ENCODE results near the gene LRCH2.
"Not testable (repeated sequence)": the region's sequence is repeated elsewhere in the genome, so short reads cannot be mapped to it uniquely, and the experiment has no call there.

LRCH2 gene

GRCh38 chrX:115209547-115209946, 24.3 kb downstream of the LRCH2 start:
- not testable (repeated sequence) for DNase-seq

GRCh38 chrX:115204040-115204439, 29.9 kb downstream of the LRCH2 start:
- no peak for DNase-seq

GRCh38 chrX:115192244-115192700, 41.6 kb downstream of the LRCH2 start:
- DNase-seq, result no peak

GRCh38 chrX:115191490-115192243, 42.2 kb downstream of the LRCH2 start:
- no peak for DNase-seq

DNA sequence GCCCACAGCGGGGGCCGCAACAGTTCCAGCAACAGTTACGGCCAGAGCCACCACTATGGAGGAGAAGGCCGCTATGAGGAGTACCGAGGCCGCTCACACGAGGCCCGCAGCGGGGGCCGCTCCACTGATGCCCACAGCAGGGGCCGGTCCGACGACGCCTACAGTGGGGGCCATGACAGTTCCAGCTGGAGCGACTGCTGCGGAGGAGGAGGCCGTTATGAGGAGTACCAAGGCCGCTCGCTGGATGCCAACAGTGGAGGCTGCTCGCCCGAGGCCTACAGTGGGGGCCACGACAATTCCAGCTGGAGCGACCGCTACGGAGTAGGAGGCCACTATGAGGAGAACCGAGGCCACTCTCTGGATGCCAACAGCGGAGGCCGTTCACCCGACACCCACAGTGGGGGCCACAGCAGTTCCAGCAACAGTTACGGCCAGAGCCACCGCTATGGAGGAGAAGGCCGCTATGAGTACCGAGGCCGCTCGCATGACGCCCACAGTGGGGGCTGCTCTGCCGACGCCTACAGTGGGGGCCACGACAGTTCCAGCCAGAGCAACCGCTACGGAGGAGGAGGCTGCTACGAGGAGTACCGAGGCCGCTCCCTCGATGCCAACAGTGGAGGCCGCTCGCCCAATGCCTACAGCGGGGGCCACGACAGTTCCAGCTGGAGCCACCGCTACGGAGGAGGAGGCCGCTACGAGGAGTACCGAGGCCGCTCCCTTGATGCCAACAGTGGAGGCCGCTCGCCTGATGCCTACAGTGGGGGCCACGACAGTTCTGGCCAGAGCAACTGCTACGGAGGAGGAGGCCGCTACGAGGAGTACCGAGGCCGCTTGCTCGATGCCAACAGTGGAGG, 43.0 kb downstream of the LRCH2 start:
- no peak for DNase-seq

DNA sequence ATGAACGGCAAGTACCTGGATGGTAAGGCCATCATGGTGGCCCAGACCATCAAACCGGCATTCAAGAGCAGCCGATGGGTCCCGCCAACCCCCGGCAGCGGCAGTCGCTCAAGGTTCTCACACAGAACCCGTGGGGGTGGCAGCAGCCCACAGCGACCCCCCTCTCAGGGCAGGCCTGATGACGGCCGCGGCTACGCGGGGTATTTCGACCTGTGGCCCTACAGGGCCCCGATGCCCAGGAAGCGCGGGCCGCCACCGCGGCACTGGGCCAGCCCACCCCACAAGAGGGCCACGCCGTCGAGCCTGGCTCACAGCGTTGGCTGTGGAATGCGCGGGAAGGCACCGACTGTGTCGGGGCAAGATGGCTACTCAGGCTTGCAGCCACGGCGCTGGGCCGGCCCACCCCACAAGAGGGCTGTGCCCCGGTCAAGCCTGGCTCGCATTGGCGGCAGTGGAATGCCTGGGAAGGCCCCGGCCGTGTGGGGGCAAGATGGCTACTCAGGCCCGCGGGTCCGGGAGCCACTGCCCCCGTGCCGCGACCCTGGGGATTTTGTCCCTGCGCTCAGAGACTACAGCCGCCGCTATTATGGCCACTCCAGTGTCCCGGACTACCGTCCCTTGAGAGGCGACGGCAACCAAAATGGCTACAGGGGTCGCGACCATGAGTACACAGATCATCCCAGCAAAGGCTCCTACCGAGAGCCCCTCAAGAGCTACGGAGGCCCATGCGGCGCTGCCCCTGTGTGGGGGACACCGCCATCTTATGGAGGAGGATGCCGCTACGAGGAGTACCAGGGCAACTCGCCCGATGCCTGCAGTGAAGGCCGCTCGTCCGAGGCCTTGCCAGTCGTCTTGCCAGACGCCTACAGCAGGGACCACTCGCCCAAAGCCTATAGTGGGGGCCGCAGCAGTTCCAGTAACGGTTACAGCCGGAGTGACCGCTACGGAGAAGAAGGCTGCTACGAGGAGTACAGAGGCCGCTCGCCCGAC, 44.0 kb downstream of the LRCH2 start:
- DNase-seq, result no peak

- DNase-seq, result no peak
These were observed 44.8 kb downstream of the LRCH2 start, which contains the start of gene RBMXL3 for GRCh38 chrX:115189110-115189509. TSS of gene RBMXL3 (plus strand) at chrX:115189410. CDS start at chrX:115189442, 32 bp downstream.

DNA sequence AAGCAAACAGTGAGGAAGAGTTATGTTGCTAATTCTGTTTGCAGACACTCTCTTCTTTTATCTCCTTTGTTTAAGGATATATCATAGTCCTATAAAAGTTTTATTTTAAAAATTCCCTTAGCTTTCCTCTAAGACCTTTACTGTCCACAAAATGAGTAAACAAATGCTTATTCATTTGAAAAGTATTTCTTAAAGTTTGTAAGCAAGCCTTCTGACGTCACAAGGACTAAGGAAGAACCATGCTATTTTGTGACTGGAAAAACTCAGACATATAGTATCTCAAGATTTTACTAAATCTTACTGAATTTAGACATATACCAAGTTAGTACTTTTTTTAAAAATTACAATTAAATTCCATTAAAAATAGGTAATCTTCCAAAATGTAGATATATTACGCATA, 49.9 kb downstream of the LRCH2 start:
- no peak for DNase-seq

GRCh38 chrX:115178473-115178872, 55.4 kb downstream of the LRCH2 start:
- DNase-seq, result no peak

- DNase-seq, result no peak
These were observed 56.0 kb downstream of the LRCH2 start for GRCh38 chrX:115177932-115178331.

DNA sequence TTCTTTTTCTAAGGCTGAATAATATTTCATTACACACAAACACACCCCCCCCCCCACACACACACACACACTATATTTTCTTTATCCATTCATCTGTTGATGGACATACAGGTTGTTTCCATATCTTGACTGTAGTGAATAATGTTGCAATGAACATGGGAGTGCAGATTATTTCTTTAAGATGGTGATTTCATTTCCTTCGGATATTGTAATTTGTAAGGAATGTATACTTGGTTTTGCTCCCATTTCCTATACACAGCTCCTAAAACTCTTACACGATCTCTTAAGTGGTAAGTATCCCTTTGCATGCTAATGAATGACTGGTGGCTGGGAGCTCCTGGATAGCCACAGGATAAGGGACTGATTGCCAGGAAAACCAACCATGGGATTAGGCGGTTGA, 59.3 kb downstream of the LRCH2 start:
- DNase-seq, result no peak

DNA sequence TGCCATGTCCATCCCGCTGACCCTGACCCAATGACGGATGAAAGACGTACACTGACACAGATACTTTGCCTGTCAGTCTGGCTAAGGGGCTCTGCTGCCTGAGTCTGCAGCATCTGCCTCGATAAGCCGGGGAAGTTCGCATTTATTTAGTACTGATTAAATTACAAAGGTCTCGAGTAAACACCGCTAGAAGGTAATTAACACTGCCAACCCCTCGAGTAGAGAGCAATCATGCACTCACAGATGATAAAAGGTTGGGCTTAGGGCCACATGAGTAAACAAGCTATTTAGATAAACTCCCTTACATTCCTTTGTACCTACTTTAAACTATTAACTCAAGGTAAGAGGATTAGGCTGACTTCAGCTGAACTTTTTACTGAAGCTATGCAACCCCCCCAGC, 60.7 kb downstream of the LRCH2 start:
- no peak for DNase-seq

DNA sequence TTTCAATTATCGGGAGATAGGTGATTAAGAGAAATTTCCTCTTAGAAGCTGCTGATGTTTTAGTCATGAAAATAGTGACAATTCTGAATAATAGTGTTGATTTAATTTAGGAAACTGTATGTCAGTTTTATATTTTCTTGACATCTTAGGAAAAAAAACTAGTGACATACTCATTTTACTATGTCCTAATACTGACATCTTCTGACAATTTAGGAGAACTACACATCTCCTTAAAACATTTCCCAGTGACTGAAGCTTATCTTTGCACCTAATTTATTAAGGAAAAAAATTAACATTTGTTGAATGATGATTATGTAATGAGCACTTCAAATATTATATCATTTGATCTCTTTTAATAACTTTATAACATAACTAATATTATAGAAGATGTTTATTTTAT, 86.7 kb downstream of the LRCH2 start:
- no peak for DNase-seq

DNA sequence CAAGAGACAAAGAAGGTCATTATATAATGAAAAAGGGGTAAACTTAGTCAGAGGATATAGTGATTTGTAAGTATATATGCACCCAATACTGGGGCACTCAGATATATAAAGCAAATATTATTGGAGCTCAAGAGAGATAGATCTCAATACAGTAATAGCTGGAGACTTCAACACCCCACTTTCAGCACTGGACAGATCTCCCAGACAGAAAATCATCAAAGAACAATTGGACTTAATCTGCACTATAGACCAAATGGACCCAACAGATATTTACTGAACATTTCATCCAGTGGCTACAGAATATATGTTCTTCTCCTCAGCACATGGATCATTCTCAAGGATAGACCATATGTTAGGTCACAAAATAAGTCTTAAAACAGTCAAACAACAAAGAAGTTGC, 91.8 kb downstream of the LRCH2 start:
- no peak for DNase-seq

- no peak for DNase-seq
These were observed 95.9 kb downstream of the LRCH2 start for GRCh38 chrX:115138040-115138439.

DNA sequence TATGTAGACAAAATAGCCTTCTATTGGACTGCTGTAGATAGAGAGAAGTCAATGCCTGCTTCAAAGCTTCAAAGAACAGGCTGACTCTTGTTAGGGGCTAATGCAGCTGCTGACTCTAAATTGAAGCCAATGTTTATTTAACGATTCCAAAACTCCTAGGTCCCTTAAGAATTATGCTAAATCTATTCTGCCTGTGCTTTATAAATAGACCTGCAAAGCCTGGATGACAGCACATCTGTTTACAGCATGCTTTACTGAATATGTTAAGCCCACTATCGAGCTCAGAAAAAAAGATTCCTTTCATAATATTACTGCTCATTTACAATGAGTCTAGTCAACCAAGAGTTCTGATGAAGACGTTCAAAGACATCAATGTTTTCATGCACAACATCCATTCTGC, 99.5 kb downstream of the LRCH2 start:
- DNase-seq, result no peak

DNA sequence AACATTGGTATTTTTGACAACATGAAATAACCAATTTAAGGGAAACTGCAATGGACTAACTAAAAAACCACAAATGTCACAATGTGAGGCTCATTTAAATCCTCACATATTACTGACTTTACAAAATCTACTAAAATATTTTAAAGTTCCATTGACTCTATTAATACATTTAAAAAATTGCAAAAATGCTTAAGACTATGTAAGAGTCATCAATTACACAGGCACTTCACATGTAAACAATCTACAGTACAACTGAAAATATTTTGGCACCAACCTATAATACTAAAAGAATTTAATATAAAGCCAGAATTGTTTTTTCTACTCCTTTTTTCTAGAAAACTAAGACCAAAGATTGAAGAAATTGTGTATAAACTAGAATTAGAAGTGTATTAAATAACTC, 121.5 kb downstream of the LRCH2 start:
- DNase-seq, result no peak

GRCh38 chrX:115098897-115099296, 135.0 kb downstream of the LRCH2 start:
- DNase-seq, result no peak

GRCh38 chrX:115093191-115093590, 140.7 kb downstream of the LRCH2 start:
- DNase-seq, result no peak

GRCh38 chrX:115089419-115089818, 144.5 kb downstream of the LRCH2 start:
- DNase-seq, result no peak

DNA sequence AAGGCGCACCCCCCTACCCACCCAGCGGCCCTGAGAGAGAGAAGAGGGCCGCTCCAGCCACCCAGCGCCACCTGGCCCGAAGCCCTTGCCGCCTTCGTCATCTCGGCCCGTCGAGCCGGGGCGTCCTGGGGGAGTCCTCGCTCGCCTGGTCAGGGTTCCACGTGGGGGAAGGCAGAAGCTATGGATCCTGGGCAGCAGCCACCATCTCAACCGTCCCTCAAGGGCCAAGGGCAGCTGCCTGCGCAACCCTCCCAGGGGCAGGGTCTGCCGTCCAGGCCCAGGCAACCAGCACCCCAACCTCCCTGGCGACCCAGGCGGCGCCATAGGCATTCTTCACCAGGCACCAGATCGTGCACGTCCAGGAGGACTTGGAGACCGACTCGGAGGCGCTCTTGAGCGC, 165.0 kb downstream of the LRCH2 start:
- no peak for DNase-seq

GRCh38 chrX:115067812-115068211, 166.1 kb downstream of the LRCH2 start:
- DNase-seq, result no peak

DNA sequence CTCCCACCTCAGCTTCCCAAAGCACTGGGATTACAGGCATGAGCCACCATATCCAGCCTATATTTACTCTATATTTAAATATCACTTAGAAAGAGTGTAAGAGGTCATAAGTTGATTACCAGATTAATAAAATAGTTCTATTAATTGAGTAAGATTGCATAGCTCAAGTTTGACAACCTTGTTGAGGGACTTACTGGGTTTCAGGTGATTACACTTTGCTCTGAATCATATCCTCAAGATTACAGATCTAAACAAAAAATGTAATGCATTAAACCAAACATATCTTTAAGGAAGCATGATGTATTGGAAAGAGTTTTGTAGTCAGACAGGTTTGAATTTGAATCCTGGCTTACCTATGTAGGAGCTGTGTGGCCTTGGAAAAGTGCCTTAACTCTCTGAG, 168.6 kb downstream of the LRCH2 start:
- no peak for DNase-seq
